Calu3 (cell line): ENCODE data around the gene THY1. TPM values are rescaled to one million over a fixed set of nuclear protein-coding genes. Genes with fewer than 3 reads are reported as not detected.

Experiments
- BruUV-seq: library from RNA; stranded (reverse); fragments of 400-500 nt; replicated peaks from 2 replicates; lab custom pipeline; 2021; lab: Mats Ljungman, UMichigan
- CTCF ChIA-PET: fragments of 300-600 bp; sonication (Branson Sonifier 250); formaldehyde crosslinking; loops from one replicate; lab custom pipeline; 2022; ENCODE audit warnings: antibody characterized with exemption; lab: Charles Lee
- DNase-seq: peaks from one replicate; pipeline ENCODE4 v3.0.0; 2022
- H3K27ac Mint-ChIP-seq: one replicate; pipeline ENCODE4 v1.8.0; 2022; ENCODE audit warnings: mixed read lengths; ENCODE audit not compliant: unreplicated experiment
- H3K27me3 Mint-ChIP-seq: one replicate; pipeline ENCODE4 v1.8.0; 2022; ENCODE audit warnings: mixed read lengths; ENCODE audit not compliant: unreplicated experiment
- H3K36me3 Mint-ChIP-seq: one replicate; pipeline ENCODE4 v1.8.0; 2022; ENCODE audit warnings: mild to moderate bottlenecking, moderate library complexity, mixed read lengths; ENCODE audit not compliant: insufficient read depth, unreplicated experiment
- H3K4me1 Mint-ChIP-seq: one replicate; pipeline ENCODE4 v1.8.0; 2022; ENCODE audit warnings: mild to moderate bottlenecking, low read depth, mixed read lengths; ENCODE audit not compliant: unreplicated experiment
- H3K4me3 Mint-ChIP-seq: one replicate; pipeline ENCODE4 v1.8.0; 2022; ENCODE audit warnings: mild to moderate bottlenecking, low read depth, moderate library complexity, mixed read lengths; ENCODE audit not compliant: unreplicated experiment
- H3K9me3 Mint-ChIP-seq: one replicate; pipeline ENCODE4 v1.8.0; 2022; ENCODE audit warnings: low read depth, mixed read lengths; ENCODE audit not compliant: unreplicated experiment
- CTCF ChIP-seq: fragments of 200-600 bp; IDR thresholded peaks from one replicate; pipeline ENCODE4 v1.8.0; 2022; ENCODE audit warnings: antibody characterized with exemption; ENCODE audit not compliant: unreplicated experiment
- intact Hi-C: fragments of 100-400 bp; cut with micrococcal nuclease; formaldehyde crosslinking; loops from one replicate; pipeline ENCODE4 v1.10.0; 2022; ENCODE audit not compliant: unreplicated experiment
- total RNA-seq: library from RNA; stranded (reverse); gene quantifications from 2 replicates; pipeline ENCODE4 v1.2.3, GENCODE V29; 2022

Gene THY1
- total RNA-seq, 1 experiment from 2014 or later: not detected

DNA sequence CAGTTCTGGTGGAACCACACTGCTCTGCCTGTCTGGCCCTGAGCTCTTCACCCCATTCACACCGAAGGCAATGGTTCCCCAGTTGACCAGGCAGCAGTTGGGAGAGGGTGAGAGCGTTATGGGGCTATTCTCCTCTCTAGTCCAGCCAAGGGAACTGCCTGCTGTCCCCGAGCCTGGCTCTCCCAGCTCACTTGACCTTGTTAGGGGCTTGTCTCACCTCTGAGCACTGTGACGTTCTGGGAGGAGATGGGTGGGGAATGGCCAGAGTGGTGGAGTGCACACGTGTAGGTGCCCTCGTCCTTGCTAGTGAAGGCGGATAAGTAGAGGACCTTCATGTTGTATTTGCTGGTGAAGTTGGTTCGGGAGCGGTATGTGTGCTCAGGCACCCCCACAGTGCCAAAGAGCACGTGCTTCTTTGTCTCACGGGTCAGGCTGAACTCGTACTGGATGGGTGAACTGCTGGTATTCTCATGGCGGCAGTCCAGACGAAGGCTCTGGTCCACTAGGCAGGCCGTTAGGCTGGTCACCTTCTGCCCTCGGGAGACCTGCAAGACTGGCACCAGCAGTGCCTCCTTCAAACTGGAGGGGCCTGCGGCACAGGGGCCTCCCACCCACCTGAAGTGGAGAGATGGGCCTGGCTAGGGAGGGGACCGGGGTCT, 3.0 kb downstream of the THY1 start:
- no peak for DNase-seq
- no TSS peak for BruUV-seq
- intact Hi-C loops: no loop called here
- no peak for TF ChIP-seq CTCF
- H3K9me3 Mint-ChIP-seq: no peaks in the 10 kb centered on the region
- H3K4me1 Mint-ChIP-seq: no peaks in the 10 kb centered on the region
- peaks cover 51% of the 10 kb centered on the region for H3K27me3 Mint-ChIP-seq
- CTCF ChIA-PET: no interaction called here
- no peaks in the 10 kb centered on the region for H3K36me3 Mint-ChIP-seq
- H3K4me3 Mint-ChIP-seq: no peak overlapping the region
- H3K27ac Mint-ChIP-seq: no peak overlapping the region

DNA sequence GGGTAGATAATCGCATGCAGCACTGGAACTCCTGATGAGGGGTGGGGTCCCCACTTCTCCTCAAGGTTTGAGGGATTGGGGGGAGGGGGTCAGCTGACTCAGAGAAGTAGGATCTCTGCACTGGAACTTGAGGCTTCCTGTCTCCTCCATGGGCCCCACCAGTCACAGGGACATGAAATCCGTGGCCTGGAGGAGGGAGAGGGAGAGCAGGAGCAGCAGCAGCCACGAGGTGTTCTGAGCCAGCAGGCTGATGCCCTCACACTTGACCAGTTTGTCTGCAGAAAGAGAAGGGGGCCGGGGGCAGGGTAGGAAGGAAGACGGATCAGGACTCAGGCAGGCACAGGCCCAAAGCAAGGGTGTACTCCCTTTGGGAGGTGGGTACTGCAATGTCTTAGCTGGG, 3.7 kb downstream of the THY1 start:
- no peaks in the 10 kb centered on the region for H3K36me3 Mint-ChIP-seq
- intact Hi-C loops: no loop called here
- no peak for TF ChIP-seq CTCF
- no peak overlapping the region for H3K27ac Mint-ChIP-seq
- no peak overlapping the region for H3K4me3 Mint-ChIP-seq
- no TSS peak for BruUV-seq
- peaks cover 48% of the 10 kb centered on the region for H3K27me3 Mint-ChIP-seq
- CTCF ChIA-PET: no interaction called here
- no peak for DNase-seq
- H3K9me3 Mint-ChIP-seq: no peaks in the 10 kb centered on the region
- H3K4me1 Mint-ChIP-seq: no peaks in the 10 kb centered on the region

DNA sequence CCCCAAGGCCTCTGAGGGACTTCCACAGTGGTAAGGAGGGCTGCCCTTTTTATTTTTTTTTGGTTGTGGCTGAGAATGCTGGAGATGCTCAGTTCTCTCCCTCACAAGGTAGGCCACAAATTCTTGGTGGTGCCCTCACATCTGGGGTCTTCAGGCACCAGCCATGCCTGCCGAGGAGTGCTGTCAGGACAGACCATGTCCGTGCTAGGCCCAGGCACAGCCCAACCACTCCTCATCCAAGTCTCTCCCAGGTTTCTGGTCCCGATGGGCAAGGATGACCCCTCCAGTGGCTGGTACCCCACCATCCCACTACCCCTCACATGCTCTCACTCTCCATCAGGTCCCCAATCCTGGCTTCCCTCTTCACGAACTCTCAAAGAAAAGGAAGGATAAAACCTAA, 4.2 kb downstream of the THY1 start:
- DNase-seq: no peak
- H3K4me3 Mint-ChIP-seq: no peak overlapping the region
- no peaks in the 10 kb centered on the region for H3K9me3 Mint-ChIP-seq
- CTCF ChIA-PET: no interaction called here
- TF ChIP-seq CTCF: no peak
- peaks cover 43% of the 10 kb centered on the region for H3K27me3 Mint-ChIP-seq
- H3K4me1 Mint-ChIP-seq: no peaks in the 10 kb centered on the region
- BruUV-seq: no TSS peak
- intact Hi-C loops: no loop called here
- H3K27ac Mint-ChIP-seq: no peak overlapping the region
- H3K36me3 Mint-ChIP-seq: no peaks in the 10 kb centered on the region

GRCh38 chr11:119417726-119418540, 5.0 kb downstream of the THY1 start:
- no TSS peak for BruUV-seq
- Mint-ChIP-seq H3K27me3 (peaks cover 35% of the 10 kb centered on the region), H3K36me3 (no peaks in the 10 kb centered on the region), H3K9me3 (no peaks in the 10 kb centered on the region), H3K4me3 (no peak overlapping the region), H3K4me1 (no peaks in the 10 kb centered on the region), H3K27ac (no peak overlapping the region)
- CTCF ChIA-PET: interaction anchor here (0.5 kb wide), 1 partner anchor 139 kb away, joined by 4 read pairs; no protein-coding TSS in a partner anchor
- DNase-seq: no peak
- intact Hi-C loops: no loop called here
- TF ChIP-seq CTCF: no peak
